ENCODE data around the gene DOK6. TPM values are rescaled to one million over a fixed set of nuclear protein-coding genes. Genes with fewer than 3 reads are reported as not detected.

DOK6 gene
- total RNA-seq, 1 donor from 2014 or later = 7.0 TPM

DNA sequence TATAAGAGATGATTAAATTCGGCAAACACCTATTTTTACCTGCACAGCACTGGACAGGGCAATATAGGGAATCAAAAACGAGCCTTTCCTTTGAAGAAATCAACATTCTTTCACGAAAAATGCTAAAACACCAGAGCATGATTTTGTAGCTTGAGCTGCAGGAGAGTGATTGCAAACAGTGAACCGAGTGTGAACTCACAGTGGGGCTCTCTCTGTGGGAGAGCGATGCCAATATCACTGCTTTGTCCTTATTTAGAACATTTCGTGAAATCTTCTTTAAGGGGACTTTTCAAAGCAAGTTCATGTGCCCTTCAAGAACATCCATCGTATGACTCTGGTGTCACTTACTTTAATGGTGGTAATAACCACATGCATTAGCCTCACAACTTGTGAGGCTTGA lies 308.2 kb downstream of the DOK6 start:
- Mint-ChIP-seq H3K36me3 (ENCODE audit: insufficient read depth) (no peaks in the 10 kb centered on the region), H3K9me3 (ENCODE audit: low read depth) (no peaks in the 10 kb centered on the region), H3K27me3 (no peaks in the 10 kb centered on the region), H3K4me3 (ENCODE audit: low read depth) (no peak overlapping the region), H3K27ac (no peak overlapping the region), H3K4me1 (ENCODE audit: low read depth) (no peaks in the 10 kb centered on the region)
- no peak for DNase-seq (ENCODE audit: low spot score, unreplicated experiment)
- TF ChIP-seq, protein P1, sequence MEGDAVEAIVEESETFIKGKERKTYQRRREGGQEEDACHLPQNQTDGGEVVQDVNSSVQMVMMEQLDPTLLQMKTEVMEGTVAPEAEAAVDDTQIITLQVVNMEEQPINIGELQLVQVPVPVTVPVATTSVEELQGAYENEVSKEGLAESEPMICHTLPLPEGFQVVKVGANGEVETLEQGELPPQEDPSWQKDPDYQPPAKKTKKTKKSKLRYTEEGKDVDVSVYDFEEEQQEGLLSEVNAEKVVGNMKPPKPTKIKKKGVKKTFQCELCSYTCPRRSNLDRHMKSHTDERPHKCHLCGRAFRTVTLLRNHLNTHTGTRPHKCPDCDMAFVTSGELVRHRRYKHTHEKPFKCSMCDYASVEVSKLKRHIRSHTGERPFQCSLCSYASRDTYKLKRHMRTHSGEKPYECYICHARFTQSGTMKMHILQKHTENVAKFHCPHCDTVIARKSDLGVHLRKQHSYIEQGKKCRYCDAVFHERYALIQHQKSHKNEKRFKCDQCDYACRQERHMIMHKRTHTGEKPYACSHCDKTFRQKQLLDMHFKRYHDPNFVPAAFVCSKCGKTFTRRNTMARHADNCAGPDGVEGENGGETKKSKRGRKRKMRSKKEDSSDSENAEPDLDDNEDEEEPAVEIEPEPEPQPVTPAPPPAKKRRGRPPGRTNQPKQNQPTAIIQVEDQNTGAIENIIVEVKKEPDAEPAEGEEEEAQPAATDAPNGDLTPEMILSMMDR (IDR thresholded peaks at IDR 0.05; ENCODE audit: unreplicated experiment) = no peak

GRCh38 chr18:69715191-69715795 lies 314.6 kb downstream of the DOK6 start:
- Mint-ChIP-seq H3K27me3 (no peaks in the 10 kb centered on the region), H3K4me1 (ENCODE audit: low read depth) (no peaks in the 10 kb centered on the region), H3K9me3 (ENCODE audit: low read depth) (peaks cover 23% of the 10 kb centered on the region), H3K4me3 (ENCODE audit: low read depth) (no peak overlapping the region), H3K36me3 (ENCODE audit: insufficient read depth) (peaks cover 7% of the 10 kb centered on the region), H3K27ac (no peak overlapping the region)
- TF ChIP-seq, protein P1 (IDR thresholded peaks at IDR 0.05; ENCODE audit: unreplicated experiment) = no peak
- no peak for DNase-seq (ENCODE audit: low spot score, unreplicated experiment)

- peaks cover 23% of the 10 kb centered on the region for H3K9me3 Mint-ChIP-seq (ENCODE audit: low read depth)
- no peaks in the 10 kb centered on the region for H3K27me3 Mint-ChIP-seq
- no peak overlapping the region for H3K4me3 Mint-ChIP-seq (ENCODE audit: low read depth)
- TF ChIP-seq, protein P1 (IDR thresholded peaks at IDR 0.05; ENCODE audit: unreplicated experiment) = no peak
- no peak for DNase-seq (ENCODE audit: low spot score, unreplicated experiment)
- H3K4me1 Mint-ChIP-seq (ENCODE audit: low read depth) = no peaks in the 10 kb centered on the region
- H3K36me3 Mint-ChIP-seq (ENCODE audit: insufficient read depth) = peaks cover 7% of the 10 kb centered on the region
- no peak overlapping the region for H3K27ac Mint-ChIP-seq
Observed at GRCh38 chr18:69717586-69717985, 316.9 kb downstream of the DOK6 start.

GRCh38 chr18:69718912-69719547 lies 318.3 kb downstream of the DOK6 start:
- Mint-ChIP-seq H3K27me3 (no peaks in the 10 kb centered on the region), H3K4me1 (ENCODE audit: low read depth) (no peaks in the 10 kb centered on the region), H3K9me3 (ENCODE audit: low read depth) (peaks cover 23% of the 10 kb centered on the region), H3K27ac (no peak overlapping the region), H3K36me3 (ENCODE audit: insufficient read depth) (peaks cover 7% of the 10 kb centered on the region), H3K4me3 (ENCODE audit: low read depth) (no peak overlapping the region)
- TF ChIP-seq, protein P1 (IDR thresholded peaks at IDR 0.05; ENCODE audit: unreplicated experiment) = no peak
- no peak for DNase-seq (ENCODE audit: low spot score, unreplicated experiment)

DNA sequence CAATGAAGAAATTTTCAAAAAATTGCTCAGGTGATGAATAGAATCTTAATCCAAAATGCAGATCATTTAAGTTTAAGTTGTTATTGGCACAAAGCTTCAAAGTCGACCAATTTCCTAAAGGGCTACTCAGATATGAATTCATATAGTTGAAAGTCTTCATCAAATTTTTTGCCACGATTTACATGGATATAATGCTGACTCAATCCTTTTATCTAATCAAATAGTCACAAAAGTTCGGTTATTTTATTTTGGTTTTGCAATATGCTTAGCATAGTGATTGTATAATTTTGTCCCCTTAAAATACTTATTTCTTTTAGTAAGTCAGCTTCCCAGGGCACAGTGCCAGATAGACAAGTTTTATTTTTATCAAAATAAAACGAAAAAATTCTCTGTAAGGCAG lies 319.7 kb downstream of the DOK6 start:
- no peaks in the 10 kb centered on the region for H3K4me1 Mint-ChIP-seq (ENCODE audit: low read depth)
- no peak overlapping the region for H3K4me3 Mint-ChIP-seq (ENCODE audit: low read depth)
- H3K27me3 Mint-ChIP-seq = no peaks in the 10 kb centered on the region
- no peak for DNase-seq (ENCODE audit: low spot score, unreplicated experiment)
- H3K9me3 Mint-ChIP-seq (ENCODE audit: low read depth) = peaks cover 23% of the 10 kb centered on the region
- H3K36me3 Mint-ChIP-seq (ENCODE audit: insufficient read depth) = peaks cover 7% of the 10 kb centered on the region
- no peak overlapping the region for H3K27ac Mint-ChIP-seq
- TF ChIP-seq, protein P1 (IDR thresholded peaks at IDR 0.05; ENCODE audit: unreplicated experiment) = no peak

Measured in progenitor cell of endocrine pancreas (in vitro differentiated cells).